Vagina (tissue), 2 donors: Measurements from ENCODE around the gene PIH1D1. TPM values are rescaled to one million over a fixed set of nuclear protein-coding genes. Genes with fewer than 3 reads are reported as not detected.

Experiments used
- DNase-seq, 2 donors: peaks; one replicate each; pipeline ENCODE4 v3.0.0-alpha.2; 2017; ENCODE audit errors: extremely low spot score in 2 of 2
- H3K27ac ChIP-seq: fragments of 200-600 bp; sonication (generic); one replicate; pipeline ENCODE4 v1.5.1; 2019
- H3K27me3 ChIP-seq: fragments of 200-600 bp; sonication (generic); one replicate; pipeline ENCODE4 v1.5.1; 2019
- H3K36me3 ChIP-seq, 2 donors: fragments of 200-600 bp; sonication (generic); one replicate each; pipeline ENCODE4 v1.5.1; 2017 to 2019
- H3K4me1 ChIP-seq: fragments of 200-600 bp; sonication (generic); one replicate; pipeline ENCODE4 v1.5.1; 2019
- H3K4me3 ChIP-seq, 2 donors: fragments of 200-600 bp; sonication (generic); 1 replicate in 1 of 2; 2 replicates in 1 of 2; pipeline ENCODE4 v1.5.1; 2016 to 2019
- H3K9me3 ChIP-seq: fragments of 200-600 bp; sonication (generic); one replicate; pipeline ENCODE4 v1.5.1; 2019
- POLR2A ChIP-seq, 2 donors: fragments of 450-650 bp; IDR thresholded peaks; one replicate each; pipeline ENCODE4 v1.6.1; 2017; ENCODE audit warnings: antibody characterized with exemption in 2 of 2, mild to moderate bottlenecking in 2 of 2, moderate library complexity in 2 of 2
- POLR2AphosphoS5 ChIP-seq, 2 donors: sonication (generic); formaldehyde crosslinking; IDR thresholded peaks; one replicate each; pipeline ENCODE4 v1.9.0; 2017; ENCODE audit warnings: antibody characterized with exemption in 2 of 2, mild to moderate bottlenecking in 2 of 2, low read depth in 1 of 2; ENCODE audit not compliant: insufficient read depth in 1 of 2
- intact Hi-C: fragments of 100-400 bp; cut with DNase I; formaldehyde crosslinking; loops from one replicate; pipeline ENCODE4 v1.15.1; 2023
- total RNA-seq: library from RNA; depleted of rRNA; stranded (reverse); fragments of >200 nt; gene quantifications from one replicate; pipeline ENCODE4 v1.2.3, GENCODE V29; 2016
- TF ChIP-seq, protein P1 (sequence below), 3 experiments: fragments of 450-650 bp in 2 of 3; fragments of 200-600 bp in 1 of 3; sonication (generic) in 1 of 3; IDR thresholded peaks; one replicate each; pipeline ENCODE4 v1.5.1; 2017 to 2019; ENCODE audit warnings: antibody characterized with exemption in 3 of 3, mild to moderate bottlenecking in 2 of 3, moderate library complexity in 2 of 3

Gene PIH1D1
- total RNA-seq, 1 donor from 2014 or later, result 96.3 TPM

DNA sequence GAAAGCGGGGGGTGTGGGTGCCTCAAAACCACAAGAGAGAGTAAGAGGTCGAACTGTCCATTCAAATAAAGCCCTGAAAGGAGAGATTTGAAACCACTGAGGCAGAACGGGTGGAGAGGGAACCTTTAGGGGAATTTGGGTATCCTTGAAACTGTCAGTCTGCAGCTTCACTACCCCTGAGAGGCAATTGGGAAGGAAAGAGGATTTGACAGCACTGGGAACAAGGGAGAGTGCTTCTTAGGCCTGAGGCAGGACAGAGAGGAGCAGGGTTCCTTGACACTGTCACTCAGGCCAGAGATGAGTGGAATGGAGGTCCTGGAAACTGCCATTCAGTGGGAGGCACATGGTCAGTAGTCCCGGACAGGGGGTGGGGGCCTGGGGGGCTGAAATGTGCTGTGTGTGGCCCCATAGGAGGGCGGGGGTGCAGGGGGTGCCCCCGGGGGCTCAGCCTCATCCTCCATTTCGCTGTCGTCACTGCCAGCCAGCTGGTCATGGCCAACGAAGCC is 21.4 kb downstream of the PIH1D1 start:
- Histone ChIP-seq H3K27ac (no peak overlapping the region), H3K27me3 (peaks cover 21% of the 10 kb centered on the region)
- intact Hi-C loops, result no loop called here

GRCh38 chr19:49428547-49429451 is 22.8 kb downstream of the PIH1D1 start:
- H3K27me3 ChIP-seq, result peaks cover 21% of the 10 kb centered on the region
- no peak for TF ChIP-seq POLR2AphosphoS5 (IDR thresholded peaks at IDR 0.05; ENCODE audit: insufficient read depth in 1 of 2, low read depth in 1 of 2)
- no peak for TF ChIP-seq POLR2A (IDR thresholded peaks at IDR 0.05)
- TF ChIP-seq, protein P1, sequence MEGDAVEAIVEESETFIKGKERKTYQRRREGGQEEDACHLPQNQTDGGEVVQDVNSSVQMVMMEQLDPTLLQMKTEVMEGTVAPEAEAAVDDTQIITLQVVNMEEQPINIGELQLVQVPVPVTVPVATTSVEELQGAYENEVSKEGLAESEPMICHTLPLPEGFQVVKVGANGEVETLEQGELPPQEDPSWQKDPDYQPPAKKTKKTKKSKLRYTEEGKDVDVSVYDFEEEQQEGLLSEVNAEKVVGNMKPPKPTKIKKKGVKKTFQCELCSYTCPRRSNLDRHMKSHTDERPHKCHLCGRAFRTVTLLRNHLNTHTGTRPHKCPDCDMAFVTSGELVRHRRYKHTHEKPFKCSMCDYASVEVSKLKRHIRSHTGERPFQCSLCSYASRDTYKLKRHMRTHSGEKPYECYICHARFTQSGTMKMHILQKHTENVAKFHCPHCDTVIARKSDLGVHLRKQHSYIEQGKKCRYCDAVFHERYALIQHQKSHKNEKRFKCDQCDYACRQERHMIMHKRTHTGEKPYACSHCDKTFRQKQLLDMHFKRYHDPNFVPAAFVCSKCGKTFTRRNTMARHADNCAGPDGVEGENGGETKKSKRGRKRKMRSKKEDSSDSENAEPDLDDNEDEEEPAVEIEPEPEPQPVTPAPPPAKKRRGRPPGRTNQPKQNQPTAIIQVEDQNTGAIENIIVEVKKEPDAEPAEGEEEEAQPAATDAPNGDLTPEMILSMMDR (IDR thresholded peaks at IDR 0.05), result no peak
- no peaks in the 10 kb centered on the region for H3K36me3 ChIP-seq
- H3K27ac ChIP-seq, result no peak overlapping the region
- no peak overlapping the region for H3K4me3 ChIP-seq
- DNase-seq, result no peak
- peaks cover 15% of the 10 kb centered on the region for H3K4me1 ChIP-seq
- intact Hi-C loops, result no loop called here
- no peaks in the 10 kb centered on the region for H3K9me3 ChIP-seq

More for the DNA sequence above, 21.4 kb downstream of the PIH1D1 start:
- H3K4me3 ChIP-seq, result no peak overlapping the region
- DNase-seq, result no peak
- TF ChIP-seq, protein P1 (IDR thresholded peaks at IDR 0.05), result no peak
- TF ChIP-seq POLR2A (IDR thresholded peaks at IDR 0.05) (no peak), POLR2AphosphoS5 (IDR thresholded peaks at IDR 0.05; ENCODE audit: insufficient read depth in 1 of 2, low read depth in 1 of 2) (no peak)
- H3K36me3 ChIP-seq, result no peaks in the 10 kb centered on the region
- peaks cover 15% of the 10 kb centered on the region for H3K4me1 ChIP-seq
- H3K9me3 ChIP-seq, result no peaks in the 10 kb centered on the region

DNA sequence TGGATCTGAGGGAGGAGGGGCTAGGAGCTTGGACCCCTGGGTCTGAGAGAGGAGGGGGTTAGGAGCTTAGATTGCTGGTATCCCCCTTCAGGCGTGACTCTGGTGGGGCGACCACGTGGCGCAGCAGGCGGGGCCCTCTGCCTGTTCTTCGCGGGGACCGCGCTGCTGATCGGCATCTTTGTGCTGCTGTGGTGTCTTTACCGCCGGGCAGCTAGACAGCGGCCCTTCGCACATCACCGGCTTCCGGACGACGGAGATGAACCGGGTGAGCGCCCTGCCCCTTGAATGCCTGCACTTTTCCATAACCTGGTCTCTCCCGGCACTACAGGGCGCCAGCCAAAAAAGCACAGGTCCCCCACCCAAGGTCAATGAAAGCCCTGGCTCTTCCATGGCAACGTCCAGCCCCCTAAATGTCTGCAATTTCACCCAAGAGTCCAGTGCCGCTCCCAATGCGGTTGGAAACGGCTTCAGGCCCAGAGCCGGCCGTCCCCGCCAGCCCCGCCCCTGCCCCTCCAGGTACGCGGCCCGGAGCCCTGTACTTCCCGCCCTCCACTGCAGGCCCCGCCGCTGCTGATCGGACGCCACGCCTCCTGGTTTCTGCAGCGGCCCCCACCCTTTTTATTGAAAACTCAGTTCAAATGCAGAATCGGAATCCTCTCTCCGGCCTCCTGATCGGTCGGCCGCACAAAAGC is 23.6 kb downstream of the PIH1D1 start:
- Histone ChIP-seq H3K9me3 (no peaks in the 10 kb centered on the region), H3K36me3 (no peaks in the 10 kb centered on the region), H3K4me1 (peaks cover 20% of the 10 kb centered on the region), H3K4me3 (no peak overlapping the region), H3K27me3 (peaks cover 29% of the 10 kb centered on the region), H3K27ac (no peak overlapping the region)
- intact Hi-C loops, result no loop called here
- TF ChIP-seq POLR2AphosphoS5 (IDR thresholded peaks at IDR 0.05; ENCODE audit: insufficient read depth in 1 of 2, low read depth in 1 of 2) (no peak), POLR2A (IDR thresholded peaks at IDR 0.05) (no peak)
- TF ChIP-seq, protein P1 (IDR thresholded peaks at IDR 0.05), result no peak
- no peak for DNase-seq

DNA sequence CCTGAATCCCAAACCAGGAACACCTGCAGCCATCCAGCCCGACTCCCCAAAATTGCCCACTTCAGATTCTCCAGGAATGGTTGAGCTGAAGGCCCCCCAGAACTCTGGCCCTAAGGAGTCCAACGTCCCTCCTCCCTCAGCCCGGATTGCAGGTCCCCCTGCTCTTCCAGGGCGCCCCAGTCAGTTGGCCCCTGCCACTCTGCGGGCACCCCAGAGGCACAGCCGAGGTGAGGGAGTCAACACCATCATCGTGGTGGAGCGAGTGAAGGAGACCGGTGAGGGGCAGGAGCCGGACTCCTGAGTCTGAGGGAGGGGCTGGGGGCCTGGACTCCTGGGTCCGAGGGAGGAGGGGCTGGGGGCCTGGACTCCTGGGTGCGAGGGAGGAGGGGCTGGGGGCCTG is 24.3 kb downstream of the PIH1D1 start:
- no peak overlapping the region for H3K27ac ChIP-seq
- DNase-seq, result no peak
- H3K9me3 ChIP-seq, result no peaks in the 10 kb centered on the region
- no peak overlapping the region for H3K4me3 ChIP-seq
- TF ChIP-seq, protein P1 (IDR thresholded peaks at IDR 0.05), result no peak
- TF ChIP-seq POLR2A (IDR thresholded peaks at IDR 0.05) (no peak), POLR2AphosphoS5 (IDR thresholded peaks at IDR 0.05; ENCODE audit: insufficient read depth in 1 of 2, low read depth in 1 of 2) (no peak)
- no peaks in the 10 kb centered on the region for H3K36me3 ChIP-seq
- intact Hi-C loops, result no loop called here
- H3K4me1 ChIP-seq, result peaks cover 27% of the 10 kb centered on the region
- peaks cover 35% of the 10 kb centered on the region for H3K27me3 ChIP-seq
